Subcutaneous abdominal adipose tissue (tissue), 5 donors: ENCODE measurements around the gene DOCK1.
A peak's percentile ranks its signal among the peaks of the same experiment; 100 is the strongest.
"Not testable (repeated sequence)": the region's sequence is repeated elsewhere in the genome, so short reads cannot be mapped to it uniquely, and the experiment has no call there.

Experiments
- H3K27ac ChIP-seq: one replicate; pipeline ENCODE4 v1.7.0; 2013; ENCODE audit warnings: low read depth, mild to moderate bottlenecking, inconsistent platforms, low read length, moderate library complexity
- H3K27me3 ChIP-seq, 5 donors: one replicate each; pipeline ENCODE4 v1.7.0; 2013; ENCODE audit warnings: low read length in 5 of 5, inconsistent platforms in 1 of 5; ENCODE audit not compliant: control insufficient read depth in 5 of 5, insufficient read depth in 4 of 5
- H3K36me3 ChIP-seq, 5 donors: one replicate each; pipeline ENCODE4 v1.7.0; 2013; ENCODE audit warnings: low read length in 5 of 5; ENCODE audit not compliant: control insufficient read depth in 5 of 5, insufficient read depth in 5 of 5
- H3K4me1 ChIP-seq, 5 donors: one replicate each; pipeline ENCODE4 v1.7.0; 2013; ENCODE audit warnings: low read length in 5 of 5, mild to moderate bottlenecking in 3 of 5, moderate library complexity in 1 of 5; ENCODE audit not compliant: control insufficient read depth in 5 of 5, insufficient read depth in 5 of 5
- H3K4me3 ChIP-seq, 5 donors: one replicate each; pipeline ENCODE4 v1.7.0; 2013; ENCODE audit warnings: low read length in 5 of 5, low read depth in 1 of 5
- H3K9ac ChIP-seq, 5 donors: one replicate each; pipeline ENCODE4 v1.7.0; 2013; ENCODE audit warnings: low read length in 5 of 5, mild to moderate bottlenecking in 4 of 5, moderate library complexity in 3 of 5
- H3K9me3 ChIP-seq, 5 donors: one replicate each; pipeline ENCODE4 v1.7.0; 2013; ENCODE audit warnings: low read length in 5 of 5; ENCODE audit not compliant: control insufficient read depth in 5 of 5
- donor health status: healthy.
- donor health status: healthy.
- donor health status: healthy.
- donor health status: healthy.
- donor health status: healthy.

The DOCK1 gene

DNA sequence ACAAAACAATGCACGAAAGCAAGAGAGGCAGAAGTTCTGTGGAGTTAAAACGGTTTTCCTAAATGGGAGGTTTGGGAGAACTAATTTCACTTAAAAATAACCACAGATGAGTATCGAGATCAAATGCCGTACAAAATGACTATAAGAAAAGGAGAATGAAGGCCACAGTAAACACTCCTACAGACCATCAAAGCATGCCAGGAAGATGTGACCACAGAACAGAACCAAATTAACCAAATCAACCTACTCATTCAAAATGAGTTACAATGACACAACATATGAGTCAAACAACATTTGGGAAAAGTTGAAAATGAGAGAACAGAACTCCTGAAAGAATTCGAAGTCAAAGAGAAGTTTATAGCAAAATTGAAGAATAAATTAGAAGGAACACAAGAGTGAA, 24.3 kb upstream of the DOCK1 start:
- H3K36me3 ChIP-seq: no peaks in the 10 kb centered on the region
- no peak overlapping the region for H3K27ac ChIP-seq
- no peaks in the 10 kb centered on the region for H3K4me1 ChIP-seq
- H3K9me3 ChIP-seq: no peaks in the 10 kb centered on the region
- no peak overlapping the region for H3K9ac ChIP-seq
- H3K27me3 ChIP-seq: peaks cover 0 to 6% (median 0%) of the 10 kb centered on the region in 5 donors
- no peak overlapping the region for H3K4me3 ChIP-seq

GRCh38 chr10:126882055-126882454, 23.2 kb upstream of the DOCK1 start:
- H3K9ac ChIP-seq, H3K4me1 ChIP-seq, H3K27ac ChIP-seq, H3K27me3 ChIP-seq, H3K36me3 ChIP-seq, H3K4me3 ChIP-seq, H3K9me3 ChIP-seq: not testable (repeated sequence)

- H3K27ac ChIP-seq, H3K4me3 ChIP-seq, H3K9me3 ChIP-seq, H3K9ac ChIP-seq, H3K4me1 ChIP-seq, H3K36me3 ChIP-seq, H3K27me3 ChIP-seq: not testable (repeated sequence)
Observed at GRCh38 chr10:126888436-126888835, 16.8 kb upstream of the DOCK1 start.

- Histone ChIP-seq H3K27ac (no peak overlapping the region), H3K9ac (no peak overlapping the region), H3K36me3 (no peaks in the 10 kb centered on the region), H3K4me1 (peaks cover 0 to 9% (median 0%) of the 10 kb centered on the region in 5 donors), H3K9me3 (no peaks in the 10 kb centered on the region), H3K27me3 (peaks cover 0 to 3% (median 0%) of the 10 kb centered on the region in 5 donors), H3K4me3 (no peak overlapping the region)
Observed at GRCh38 chr10:126889421-126889820, 15.8 kb upstream of the DOCK1 start.

- not testable (repeated sequence) for H3K4me3 ChIP-seq, H3K27me3 ChIP-seq
Observed at GRCh38 chr10:126890797-126891196, 14.4 kb upstream of the DOCK1 start.

GRCh38 chr10:126892226-126893175, 12.7 kb upstream of the DOCK1 start:
- Histone ChIP-seq H3K27me3 (peaks cover 0 to 9% (median 4%) of the 10 kb centered on the region in 5 donors), H3K9me3 (no peaks in the 10 kb centered on the region), H3K27ac (no peak overlapping the region), H3K4me1 (peaks cover 0 to 9% (median 0%) of the 10 kb centered on the region in 5 donors), H3K4me3 (peak overlapping the region in 1 of 5 donors; percentile 1), H3K36me3 (no peaks in the 10 kb centered on the region), H3K9ac (no peak overlapping the region)

More at GRCh38 chr10:126890797-126891196, 14.4 kb upstream of the DOCK1 start:
- not testable (repeated sequence) for H3K4me1 ChIP-seq, H3K27ac ChIP-seq, H3K9ac ChIP-seq, H3K9me3 ChIP-seq, H3K36me3 ChIP-seq

- H3K9me3 ChIP-seq: peaks cover under 1 to 3% (median 1%) of the 10 kb centered on the region in 5 donors
- H3K4me1 ChIP-seq: peaks cover 0 to 9% (median 0%) of the 10 kb centered on the region in 5 donors
- H3K4me3 ChIP-seq: no peak overlapping the region
- H3K27ac ChIP-seq: no peak overlapping the region
- H3K9ac ChIP-seq: no peak overlapping the region
- H3K27me3 ChIP-seq: peaks cover 0 to 9% (median 4%) of the 10 kb centered on the region in 5 donors
- no peaks in the 10 kb centered on the region for H3K36me3 ChIP-seq
Observed at GRCh38 chr10:126893206-126893605, 12.0 kb upstream of the DOCK1 start.

DNA sequence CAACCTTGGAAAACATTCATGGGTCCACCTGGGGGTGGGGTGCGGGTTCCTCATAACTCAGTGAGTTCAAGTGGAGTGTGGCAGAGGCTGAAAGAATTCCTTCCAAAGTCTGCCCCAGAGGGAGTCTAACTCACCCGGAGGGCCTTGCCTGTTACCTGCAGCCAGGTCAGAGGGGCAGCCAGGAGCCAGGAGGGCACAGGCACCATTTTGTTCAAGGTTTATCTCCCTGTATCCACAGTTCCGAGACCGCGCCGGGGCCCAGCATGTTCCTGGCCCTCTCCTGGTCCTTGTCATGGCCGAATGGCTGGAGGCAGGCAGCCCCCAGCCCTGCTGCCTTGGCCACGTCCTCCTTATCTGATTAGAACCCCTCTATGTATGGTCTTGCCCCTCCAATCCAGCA, 11.4 kb upstream of the DOCK1 start:
- Histone ChIP-seq H3K9ac (no peak overlapping the region), H3K27me3 (peaks cover 0 to 9% (median 4%) of the 10 kb centered on the region in 5 donors), H3K27ac (no peak overlapping the region), H3K4me3 (no peak overlapping the region), H3K36me3 (no peaks in the 10 kb centered on the region), H3K4me1 (peaks cover 0 to 9% (median 0%) of the 10 kb centered on the region in 5 donors), H3K9me3 (peaks cover 5 to 9% (median 8%) of the 10 kb centered on the region in 5 donors)

DNA sequence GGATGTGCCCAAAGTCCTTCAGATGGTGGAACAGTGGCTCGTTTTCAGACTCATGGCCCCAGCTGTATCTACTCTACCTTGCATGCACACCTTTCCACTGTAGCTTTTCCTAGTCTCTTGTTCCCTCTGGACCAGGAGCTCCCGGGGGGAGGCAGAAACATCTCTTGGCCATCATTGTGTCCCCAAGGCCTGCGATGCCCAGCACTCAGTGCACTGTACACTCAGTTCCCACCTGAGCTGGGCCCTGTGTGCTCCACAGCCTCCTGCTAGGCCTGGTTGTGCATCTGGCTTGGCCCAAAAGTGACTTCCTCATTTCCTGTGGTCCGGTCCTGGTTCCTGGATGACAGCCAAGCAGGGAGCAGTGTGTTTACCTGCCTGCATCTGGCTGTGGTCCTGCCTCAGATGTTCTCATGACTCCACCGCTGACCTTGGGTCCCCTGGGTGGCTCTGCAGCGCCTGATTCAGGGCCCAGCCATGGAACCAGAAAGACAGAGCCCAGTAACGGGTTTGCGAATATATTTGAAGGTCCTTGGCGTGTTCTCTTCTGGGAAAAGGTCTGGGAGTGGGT, 9.9 kb upstream of the DOCK1 start:
- peaks cover 0 to 9% (median 0%) of the 10 kb centered on the region in 5 donors for H3K4me1 ChIP-seq
- H3K4me3 ChIP-seq: no peak overlapping the region
- no peak overlapping the region for H3K9ac ChIP-seq
- peaks cover 0 to 9% (median 4%) of the 10 kb centered on the region in 5 donors for H3K27me3 ChIP-seq
- H3K27ac ChIP-seq: no peak overlapping the region
- peaks cover 5 to 12% (median 10%) of the 10 kb centered on the region in 5 donors for H3K9me3 ChIP-seq
- H3K36me3 ChIP-seq: no peaks in the 10 kb centered on the region

GRCh38 chr10:126898460-126898859, 6.8 kb upstream of the DOCK1 start:
- Histone ChIP-seq H3K27me3 (peaks cover 0 to 9% (median 4%) of the 10 kb centered on the region in 5 donors), H3K4me3 (no peak overlapping the region), H3K36me3 (no peaks in the 10 kb centered on the region), H3K27ac (no peak overlapping the region), H3K9ac (no peak overlapping the region), H3K9me3 (peaks cover 5 to 12% (median 10%) of the 10 kb centered on the region in 5 donors), H3K4me1 (no peaks in the 10 kb centered on the region)
